Activated T-helper 17 cell treated with anti-CD3 and anti-CD28 coated beads, Interleukin-2, amount 50 U/mL, for 72 hours (primary cell): Measurements from ENCODE around the gene RBM17. TPM values are rescaled to one million over a fixed set of nuclear protein-coding genes. Genes with fewer than 3 reads are reported as not detected.
"Not testable (repeated sequence)": the region's sequence is repeated elsewhere in the genome, so short reads cannot be mapped to it uniquely, and the experiment has no call there.

Experiments
- ATAC-seq: fragments of 150-1000 bp; cut with Tn5 transposase; replicated peaks from 2 replicates; pipeline ENCODE4 v1.10.0; 2021; ENCODE audit warnings: mild to moderate bottlenecking, moderate library complexity
- H3K27ac Mint-ChIP-seq: one replicate; pipeline ENCODE4 v1.8.0; 2022; ENCODE audit warnings: mixed read lengths
- H3K27me3 Mint-ChIP-seq: one replicate; pipeline ENCODE4 v1.8.0; 2022; ENCODE audit warnings: mixed read lengths
- H3K36me3 Mint-ChIP-seq: one replicate; pipeline ENCODE4 v1.8.0; 2022; ENCODE audit warnings: low read depth, mild to moderate bottlenecking, mixed read lengths
- H3K4me1 Mint-ChIP-seq: one replicate; pipeline ENCODE4 v1.8.0; 2022; ENCODE audit warnings: mixed read lengths
- H3K4me3 Mint-ChIP-seq: one replicate; pipeline ENCODE4 v1.8.0; 2022; ENCODE audit warnings: mild to moderate bottlenecking, mixed read lengths
- H3K9me3 Mint-ChIP-seq: one replicate; pipeline ENCODE4 v1.8.0; 2022; ENCODE audit warnings: mixed read lengths
- total RNA-seq, 2 donors: library from RNA; stranded (reverse); gene quantifications; one replicate each; pipeline ENCODE4 v1.2.3, GENCODE V29; 2022

Gene RBM17
- total RNA-seq, 2 donors from 2014 or later: 157 to 253 TPM

GRCh38 chr10:6052247-6053221 lies 36.3 kb upstream of the RBM17 start:
- ATAC-seq: peak; percentile 51
- H3K4me1 Mint-ChIP-seq: peaks cover 75% of the 10 kb centered on the region
- peak overlapping the region; percentile 96 for H3K27ac Mint-ChIP-seq
- H3K36me3 Mint-ChIP-seq: peaks cover 100% of the 10 kb centered on the region
- H3K9me3 Mint-ChIP-seq: no peaks in the 10 kb centered on the region
- peak overlapping the region; percentile 85 for H3K4me3 Mint-ChIP-seq
- no peaks in the 10 kb centered on the region for H3K27me3 Mint-ChIP-seq

DNA sequence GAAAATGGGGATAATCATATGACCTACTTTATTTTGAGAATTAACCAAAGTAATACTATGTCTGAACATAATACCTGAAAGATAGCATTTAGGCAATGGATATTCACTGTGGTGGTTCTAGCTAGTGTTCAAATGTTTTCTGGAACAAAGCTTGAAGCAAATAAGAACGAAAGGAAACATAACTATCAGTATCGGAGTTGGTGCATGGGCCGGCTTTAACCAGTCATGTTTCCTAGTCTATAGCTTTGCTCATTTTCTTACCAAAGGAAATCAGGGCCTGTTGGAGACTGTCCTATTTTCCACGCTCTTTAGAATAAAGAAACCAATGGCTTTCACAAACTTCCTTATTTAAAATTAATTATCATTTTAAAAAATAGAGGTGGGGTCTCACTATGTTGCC lies 35.5 kb upstream of the RBM17 start:
- Mint-ChIP-seq H3K27ac (peak overlapping the region; percentile 96), H3K4me3 (peak overlapping the region; percentile 85), H3K27me3 (no peaks in the 10 kb centered on the region)

GRCh38 chr10:6053816-6054631 lies 34.8 kb upstream of the RBM17 start:
- H3K27me3 Mint-ChIP-seq: no peaks in the 10 kb centered on the region
- H3K4me1 Mint-ChIP-seq: peaks cover 61% of the 10 kb centered on the region
- no peaks in the 10 kb centered on the region for H3K9me3 Mint-ChIP-seq
- peaks cover 100% of the 10 kb centered on the region for H3K36me3 Mint-ChIP-seq
- H3K27ac Mint-ChIP-seq: peak overlapping the region; percentile 96
- ATAC-seq: no peak
- peak overlapping the region; percentile 85 for H3K4me3 Mint-ChIP-seq

More for the DNA sequence above, 35.5 kb upstream of the RBM17 start:
- peaks cover 100% of the 10 kb centered on the region for H3K36me3 Mint-ChIP-seq
- peak; percentile 9 for ATAC-seq
- H3K4me1 Mint-ChIP-seq: peaks cover 69% of the 10 kb centered on the region
- no peaks in the 10 kb centered on the region for H3K9me3 Mint-ChIP-seq

DNA sequence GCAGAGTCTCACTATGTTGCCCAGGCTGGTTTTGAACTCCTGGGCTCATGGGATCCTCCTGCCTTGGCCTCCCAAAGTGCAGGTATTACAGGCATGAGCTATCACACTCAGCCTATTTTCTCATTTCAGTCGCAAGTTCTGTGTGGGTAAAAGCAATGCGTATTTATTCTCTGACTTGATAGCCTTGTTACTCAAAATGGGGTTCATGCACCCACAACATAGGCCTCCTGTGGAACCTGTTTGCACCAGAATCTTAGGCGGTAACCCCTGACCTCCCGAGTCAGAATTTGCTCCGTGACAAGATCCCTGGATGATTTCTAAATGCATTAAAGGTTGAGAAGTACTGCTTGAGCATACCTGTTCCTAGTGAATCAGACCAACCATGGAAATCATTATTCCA lies 34.0 kb upstream of the RBM17 start:
- Mint-ChIP-seq H3K27ac (peak overlapping the region; percentile 96), H3K9me3 (no peaks in the 10 kb centered on the region), H3K4me1 (peaks cover 54% of the 10 kb centered on the region), H3K36me3 (peaks cover 100% of the 10 kb centered on the region), H3K4me3 (peak overlapping the region; percentile 85), H3K27me3 (no peaks in the 10 kb centered on the region)
- no peak for ATAC-seq

DNA sequence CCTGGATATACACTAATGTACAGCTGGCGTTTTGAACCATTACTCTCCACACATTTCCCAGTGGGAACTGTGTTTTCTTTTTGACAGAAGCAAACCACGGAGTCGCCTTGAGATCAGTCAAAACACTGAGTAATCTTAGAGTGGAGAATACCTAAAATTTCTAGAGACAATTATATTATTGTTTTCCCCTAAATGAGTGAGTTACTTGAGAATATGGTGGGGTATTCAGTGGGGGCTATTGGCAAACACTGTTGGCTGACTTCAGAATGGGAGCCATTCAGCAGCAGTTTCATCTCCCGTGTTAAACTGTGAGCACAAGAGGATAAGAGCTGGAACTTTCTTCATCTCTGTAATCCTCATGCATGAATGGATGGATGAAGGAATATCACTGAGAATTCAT lies 32.9 kb upstream of the RBM17 start:
- H3K4me3 Mint-ChIP-seq: peak overlapping the region; percentile 85
- no peaks in the 10 kb centered on the region for H3K9me3 Mint-ChIP-seq
- H3K27me3 Mint-ChIP-seq: no peaks in the 10 kb centered on the region
- H3K4me1 Mint-ChIP-seq: peaks cover 44% of the 10 kb centered on the region
- peaks cover 100% of the 10 kb centered on the region for H3K36me3 Mint-ChIP-seq
- ATAC-seq: no peak
- H3K27ac Mint-ChIP-seq: peak overlapping the region; percentile 96

GRCh38 chr10:6056411-6057135 lies 32.3 kb upstream of the RBM17 start:
- Mint-ChIP-seq H3K4me3 (peak overlapping the region; percentile 85), H3K27me3 (no peaks in the 10 kb centered on the region), H3K9me3 (no peaks in the 10 kb centered on the region), H3K36me3 (peaks cover 100% of the 10 kb centered on the region), H3K27ac (peak overlapping the region; percentile 96), H3K4me1 (peaks cover 41% of the 10 kb centered on the region)
- ATAC-seq: no peak

DNA sequence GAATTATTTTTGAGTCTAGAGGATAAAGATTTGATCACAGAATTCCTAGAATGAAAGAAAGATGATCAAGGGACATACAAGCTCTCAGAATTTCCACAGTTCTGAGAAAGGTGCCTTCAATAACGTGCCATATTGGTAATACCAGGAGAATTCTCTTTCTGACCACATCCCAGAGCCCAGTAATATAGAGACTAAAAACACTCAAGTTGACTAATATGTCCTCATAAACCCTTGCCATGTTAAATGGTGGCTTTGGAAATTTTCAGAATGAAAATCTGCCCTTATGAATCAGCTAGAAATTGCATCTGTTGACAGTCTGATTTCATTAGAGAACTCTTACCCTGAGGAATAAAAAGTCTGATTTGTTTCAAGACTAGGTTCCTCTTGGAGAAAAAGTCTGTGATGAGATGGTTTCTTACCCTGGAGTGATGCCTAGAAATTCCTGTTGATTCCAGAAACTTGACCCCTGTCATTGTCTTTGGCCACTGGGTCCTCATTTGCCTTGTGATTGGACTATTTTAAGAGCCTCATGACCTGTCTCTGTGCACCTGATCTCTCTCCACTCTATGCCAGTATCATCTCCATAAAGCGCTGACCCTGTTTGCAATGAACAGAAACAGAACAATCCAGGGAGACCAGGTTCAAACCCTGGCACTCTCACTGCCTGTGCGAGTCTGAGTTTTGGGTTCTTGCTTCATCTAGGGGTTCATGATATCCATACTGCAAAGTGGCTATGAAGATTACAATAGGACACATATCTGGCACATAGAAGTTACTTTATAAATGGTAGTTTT lies 30.0 kb upstream of the RBM17 start:
- H3K9me3 Mint-ChIP-seq: no peaks in the 10 kb centered on the region
- peaks cover 91% of the 10 kb centered on the region for H3K36me3 Mint-ChIP-seq
- peak overlapping the region; percentile 85 for H3K4me3 Mint-ChIP-seq
- H3K27ac Mint-ChIP-seq: peak overlapping the region; percentile 96
- H3K4me1 Mint-ChIP-seq: peaks cover 30% of the 10 kb centered on the region
- peak; percentile 41 for ATAC-seq
- no peaks in the 10 kb centered on the region for H3K27me3 Mint-ChIP-seq

GRCh38 chr10:6059506-6059905 lies 29.3 kb upstream of the RBM17 start:
- peak overlapping the region; percentile 96 for H3K27ac Mint-ChIP-seq
- no peaks in the 10 kb centered on the region for H3K27me3 Mint-ChIP-seq
- H3K4me3 Mint-ChIP-seq: peak overlapping the region; percentile 85
- ATAC-seq: no peak
- peaks cover 85% of the 10 kb centered on the region for H3K36me3 Mint-ChIP-seq
- H3K4me1 Mint-ChIP-seq: peaks cover 26% of the 10 kb centered on the region
- H3K9me3 Mint-ChIP-seq: no peaks in the 10 kb centered on the region

DNA sequence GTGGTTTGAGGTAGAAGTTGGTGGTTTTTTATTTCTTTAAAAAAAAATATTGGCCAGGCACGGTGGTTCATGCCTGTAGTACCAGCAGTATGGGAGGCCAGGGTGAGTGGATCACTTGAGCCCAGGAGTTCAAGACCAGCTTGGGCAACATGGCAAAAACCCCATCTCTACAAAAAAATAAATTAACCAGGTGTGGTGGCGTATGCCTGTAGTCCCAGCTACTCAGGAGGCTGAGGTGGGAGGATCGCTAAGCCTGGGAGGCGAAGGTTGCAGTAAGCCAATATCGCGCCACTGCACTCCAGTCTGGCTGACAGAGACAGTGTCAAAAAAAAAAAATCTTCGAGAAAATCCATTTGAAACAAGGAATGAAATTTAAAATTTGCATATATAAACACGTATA lies 27.8 kb upstream of the RBM17 start:
- Mint-ChIP-seq H3K27ac (peak overlapping the region; percentile 96), H3K27me3 (no peaks in the 10 kb centered on the region), H3K4me1 (peaks cover 27% of the 10 kb centered on the region), H3K36me3 (peaks cover 69% of the 10 kb centered on the region), H3K4me3 (peak overlapping the region; percentile 85), H3K9me3 (no peaks in the 10 kb centered on the region)
- no peak for ATAC-seq

DNA sequence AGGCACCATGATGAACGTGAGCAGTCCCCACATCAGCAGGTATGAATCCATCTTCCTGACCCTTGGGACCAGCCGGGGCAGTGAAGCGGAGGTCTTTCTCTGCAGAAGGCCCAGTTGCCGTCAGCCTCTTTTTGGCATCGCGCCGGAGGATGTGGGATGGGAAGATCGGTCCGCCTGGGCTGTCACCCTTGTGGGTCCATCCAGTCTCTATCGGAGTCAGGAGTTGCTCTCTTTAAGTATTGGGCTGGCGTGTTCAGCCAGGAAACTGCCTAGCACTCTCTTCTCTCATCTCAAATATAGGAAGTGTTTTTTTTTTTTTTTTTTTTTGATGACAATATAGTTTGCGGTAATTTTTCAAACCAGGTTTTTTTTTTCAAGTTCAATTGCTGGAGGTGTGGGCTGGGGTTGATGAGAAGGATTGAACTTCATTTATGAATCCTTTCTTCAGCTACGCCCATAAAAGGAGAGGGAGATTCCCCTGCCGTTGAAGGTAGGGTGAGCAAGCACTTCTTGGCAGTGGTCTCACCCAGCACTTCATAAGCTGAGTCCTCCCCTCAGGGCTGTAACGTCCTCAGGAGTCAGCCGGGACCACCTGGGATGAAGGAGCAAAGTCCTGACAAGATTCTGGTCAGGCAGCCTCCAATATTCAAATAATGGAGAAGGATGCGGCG lies 26.6 kb upstream of the RBM17 start, which contains the start of gene IL2RA:
TSS of gene IL2RA (minus strand) at position 267 of the 671 bp plus-strand sequence. CDS start at position 51, 216 bp downstream.
- Mint-ChIP-seq H3K9me3 (no peaks in the 10 kb centered on the region), H3K4me1 (peaks cover 27% of the 10 kb centered on the region), H3K27ac (peak within 1 kb of the TSS; percentile 96), H3K27me3 (no peaks in the 10 kb centered on the region), H3K36me3 (peaks cover 57% of the 10 kb centered on the region), H3K4me3 (peak within 1 kb of the TSS; percentile 85)
- ATAC-seq: peak; percentile 71

DNA sequence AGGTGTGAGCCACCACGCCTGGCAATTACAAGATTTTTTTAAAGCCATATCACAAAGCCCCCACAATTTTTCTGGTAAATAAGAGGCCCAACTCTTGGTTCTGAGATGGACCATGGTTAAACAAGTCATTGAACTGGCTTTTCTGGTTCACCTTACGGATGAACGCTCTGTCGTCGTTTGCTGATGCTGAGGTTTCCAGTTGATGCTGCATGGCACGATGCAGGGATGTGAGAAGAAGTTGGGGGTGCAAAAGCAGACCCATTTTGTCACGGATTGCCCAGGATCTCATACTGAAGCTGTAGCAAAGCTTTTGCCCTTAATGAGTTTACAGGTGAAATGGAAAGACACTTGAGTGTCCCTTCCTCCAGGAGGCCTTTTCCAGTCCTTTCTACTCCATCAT lies 24.7 kb upstream of the RBM17 start:
- peaks cover 39% of the 10 kb centered on the region for H3K36me3 Mint-ChIP-seq
- H3K27ac Mint-ChIP-seq: peak overlapping the region; percentile 73
- H3K4me1 Mint-ChIP-seq: peaks cover 32% of the 10 kb centered on the region
- no peak for ATAC-seq
- H3K27me3 Mint-ChIP-seq: no peaks in the 10 kb centered on the region
- H3K4me3 Mint-ChIP-seq: peak overlapping the region; percentile 87
- H3K9me3 Mint-ChIP-seq: no peaks in the 10 kb centered on the region

GRCh38 chr10:6064726-6065125 lies 24.1 kb upstream of the RBM17 start:
- not testable (repeated sequence) for ATAC-seq, H3K9me3 Mint-ChIP-seq, H3K27me3 Mint-ChIP-seq
- H3K27ac Mint-ChIP-seq: peak overlapping the region; percentile 73
- peak overlapping the region; percentile 87 for H3K4me3 Mint-ChIP-seq
- peaks cover 32% of the 10 kb centered on the region for H3K36me3 Mint-ChIP-seq
- H3K4me1 Mint-ChIP-seq: peaks cover 34% of the 10 kb centered on the region

- Mint-ChIP-seq H3K4me1 (peaks cover 41% of the 10 kb centered on the region), H3K27me3 (no peaks in the 10 kb centered on the region), H3K36me3 (peaks cover 30% of the 10 kb centered on the region), H3K4me3 (peak overlapping the region; percentile 87), H3K27ac (peak overlapping the region; percentile 73), H3K9me3 (no peaks in the 10 kb centered on the region)
- peak; percentile 19 for ATAC-seq
These were observed 23.4 kb upstream of the RBM17 start for GRCh38 chr10:6065406-6065805.
